NCI-H1930 (cell line): ENCODE data around the gene GULP1.
"Not testable (repeated sequence)": the region's sequence is repeated elsewhere in the genome, so short reads cannot be mapped to it uniquely, and the experiment has no call there.

Experiments used
- DNase-seq, 2 experiments: peaks; one replicate each; lab custom pipeline; 2025; lab: John Stamatoyannopoulos, UW

The GULP1 gene

DNA sequence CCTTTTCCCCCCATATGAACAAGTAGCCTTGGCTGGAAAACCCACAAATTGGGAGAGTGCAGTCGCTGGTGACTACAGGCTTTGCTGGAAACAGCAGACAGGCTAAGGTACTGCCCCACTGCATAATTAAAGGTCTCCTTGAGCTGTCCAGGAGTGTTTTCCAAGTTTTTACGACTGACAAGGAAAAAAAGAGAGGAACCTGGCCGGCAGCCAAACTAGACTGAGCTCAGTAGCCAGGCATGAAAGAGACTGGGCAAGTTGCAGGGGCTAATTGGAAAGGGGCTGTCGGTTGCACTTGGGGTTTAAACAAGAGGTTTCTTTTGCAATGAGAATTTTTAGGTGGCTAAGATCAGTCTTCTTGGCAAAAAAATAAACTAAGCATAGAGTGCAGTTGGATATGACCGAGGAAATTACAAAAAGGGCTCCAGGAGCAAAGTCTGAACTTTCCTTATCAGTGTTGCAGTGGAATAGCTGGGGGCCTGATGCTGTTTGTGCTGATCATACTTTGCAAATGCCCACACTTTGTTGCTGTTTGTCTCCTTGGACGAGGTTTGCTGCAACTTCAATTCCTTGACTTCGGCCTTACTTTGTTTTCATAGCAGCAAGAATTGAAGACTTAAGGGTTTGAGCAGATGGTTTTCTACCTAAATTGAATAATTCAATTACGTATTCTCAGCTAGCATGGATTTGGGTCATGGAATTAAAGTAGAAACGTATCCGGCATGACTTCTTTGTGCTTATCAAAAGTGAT is 2.1 kb downstream of the GULP1 start:
- DNase-seq = no peak

DNA sequence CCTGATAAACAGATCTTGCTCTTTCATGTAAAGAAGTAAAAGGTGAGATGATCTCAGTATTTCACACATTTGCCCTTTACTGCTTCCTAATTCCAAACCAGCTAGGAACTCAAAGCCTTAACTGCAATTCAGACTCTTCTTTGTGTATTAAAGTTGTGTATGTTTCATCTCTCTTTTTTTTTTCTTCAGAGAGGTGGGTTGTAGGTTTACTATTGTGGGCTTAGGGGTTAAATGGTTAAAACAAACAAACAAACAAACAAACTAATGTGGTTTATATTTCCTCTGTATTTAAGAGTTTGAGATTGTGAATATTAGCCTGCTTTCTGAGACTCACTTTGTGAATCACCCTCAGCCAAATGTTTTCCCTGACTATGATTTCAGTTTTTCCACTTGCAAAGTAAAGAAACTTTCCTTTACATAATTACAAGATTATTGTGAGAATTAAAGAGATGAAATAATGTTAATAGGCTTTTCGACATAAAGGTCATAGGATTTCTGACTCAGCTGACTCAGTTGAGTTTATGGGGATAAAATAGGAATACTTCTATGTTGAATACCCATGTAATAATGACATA is 2.8 kb downstream of the GULP1 start:
- no peak for DNase-seq

DNA sequence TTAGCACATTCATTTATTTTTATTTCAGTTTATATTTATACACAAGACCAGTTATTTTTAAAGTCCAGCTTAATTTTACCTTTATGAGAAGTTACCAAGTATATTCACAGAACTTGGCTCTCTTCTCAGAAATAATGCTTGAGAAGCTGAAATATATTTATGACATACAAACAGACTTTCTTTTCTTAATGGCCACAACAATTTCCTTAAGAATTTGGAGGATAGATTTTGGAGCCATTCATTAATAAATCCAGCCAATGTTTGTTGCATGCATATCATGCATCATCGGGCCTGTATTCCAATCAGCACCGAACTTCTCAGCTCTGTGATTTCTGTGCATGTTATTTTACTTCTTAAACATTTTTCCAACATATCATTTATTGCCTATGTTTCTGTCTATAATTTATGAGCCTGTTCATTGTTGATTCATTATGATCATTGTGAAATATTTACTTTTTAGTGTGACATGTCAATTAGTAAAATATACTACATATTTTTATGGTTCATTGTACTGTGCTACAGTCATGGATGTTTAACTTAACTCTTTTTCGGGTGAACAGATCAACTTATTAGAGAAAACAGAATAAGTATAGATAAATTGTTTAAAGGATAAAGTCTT is 3.5 kb downstream of the GULP1 start:
- DNase-seq = no peak

DNA sequence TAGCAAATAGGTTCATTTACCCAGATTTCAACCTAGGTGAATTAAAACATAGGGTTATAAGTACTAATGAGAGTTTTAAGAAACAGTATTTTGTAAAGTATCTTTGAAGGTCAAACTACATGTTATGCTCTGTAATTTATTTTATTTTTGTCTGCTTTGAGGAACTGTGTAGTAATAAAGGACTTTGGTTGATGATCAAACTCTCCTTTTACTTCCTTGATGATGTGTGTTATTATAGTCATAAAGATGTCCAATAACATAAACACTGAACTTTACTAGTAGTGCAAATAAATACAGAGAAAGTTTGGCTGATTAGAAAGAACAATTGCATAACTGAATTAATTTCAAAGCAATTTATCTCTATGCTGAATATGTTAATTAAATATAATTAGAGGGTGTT is 6.3 kb downstream of the GULP1 start:
- DNase-seq = no peak

DNA sequence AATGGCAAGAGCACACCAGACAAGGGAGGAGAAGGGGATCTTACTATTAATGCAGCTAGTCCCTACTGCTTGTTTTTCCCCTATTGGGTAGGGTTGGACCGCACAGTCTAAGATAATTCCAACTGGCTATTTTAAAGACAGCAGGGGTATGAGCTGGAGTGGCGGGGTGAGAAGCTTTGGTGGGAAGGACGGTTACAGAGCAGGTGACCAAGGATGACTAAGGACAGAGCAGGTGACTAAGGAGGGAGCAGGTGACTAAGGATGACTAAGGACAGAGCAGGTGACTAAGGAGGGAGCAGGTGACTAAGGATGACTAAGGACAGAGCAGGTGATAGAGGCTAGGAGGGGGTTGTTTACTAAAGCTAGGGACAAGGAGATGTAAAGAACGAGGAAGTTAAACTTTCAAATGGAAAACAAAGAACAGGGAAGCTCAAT is 7.3 kb downstream of the GULP1 start:
- not testable (repeated sequence) for DNase-seq

DNA sequence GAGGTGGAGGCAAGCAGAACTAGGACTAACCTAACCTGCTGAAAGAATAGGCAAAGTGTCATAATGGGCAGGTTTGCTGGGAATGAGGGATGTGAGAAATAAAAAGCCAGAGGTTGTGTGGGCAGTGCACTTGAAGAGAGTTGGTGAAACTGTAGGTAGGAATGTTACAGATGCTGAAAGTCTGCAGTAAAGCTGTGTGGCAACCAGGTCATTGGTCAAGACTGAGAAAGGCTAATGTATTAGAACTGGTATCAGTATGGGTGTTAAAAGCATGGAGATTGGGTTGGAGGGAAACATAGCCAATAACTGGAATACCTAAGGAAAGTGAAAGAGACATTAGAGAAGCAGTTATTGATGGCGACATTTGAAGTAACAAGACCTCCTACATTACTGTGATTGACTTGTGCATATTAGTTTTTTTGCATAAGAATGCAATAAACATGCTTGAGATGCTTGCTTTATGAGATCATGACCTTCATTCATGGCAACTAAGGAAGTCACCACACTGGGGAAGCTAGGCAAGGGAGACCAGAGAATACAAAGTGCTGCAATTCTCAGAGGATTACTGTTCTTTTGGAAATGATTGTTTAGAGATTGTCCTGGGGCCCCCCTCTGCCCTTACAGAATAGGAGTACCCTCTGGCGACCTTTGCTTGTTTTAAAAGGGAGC is 11.8 kb downstream of the GULP1 start:
- DNase-seq = no peak

DNA sequence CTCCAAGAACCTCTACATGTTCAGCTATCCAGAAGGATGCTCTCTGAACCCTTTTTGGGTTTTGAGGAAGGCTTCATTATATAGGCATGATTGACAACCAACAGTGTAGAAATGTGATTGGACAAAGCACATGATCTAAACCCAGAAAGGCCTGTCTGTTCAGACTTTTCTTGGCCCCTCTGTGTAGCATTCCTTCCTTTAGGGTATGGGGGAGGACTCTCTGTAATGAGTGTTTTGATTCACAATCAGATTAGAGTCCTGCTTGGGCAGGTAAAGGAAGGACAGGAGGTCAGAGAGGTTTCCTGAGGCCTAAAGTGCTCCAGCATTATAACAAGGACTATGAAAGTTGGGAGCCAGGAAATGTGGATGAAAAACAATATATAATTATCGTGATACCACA is 13.6 kb downstream of the GULP1 start:
- DNase-seq = no peak

DNA sequence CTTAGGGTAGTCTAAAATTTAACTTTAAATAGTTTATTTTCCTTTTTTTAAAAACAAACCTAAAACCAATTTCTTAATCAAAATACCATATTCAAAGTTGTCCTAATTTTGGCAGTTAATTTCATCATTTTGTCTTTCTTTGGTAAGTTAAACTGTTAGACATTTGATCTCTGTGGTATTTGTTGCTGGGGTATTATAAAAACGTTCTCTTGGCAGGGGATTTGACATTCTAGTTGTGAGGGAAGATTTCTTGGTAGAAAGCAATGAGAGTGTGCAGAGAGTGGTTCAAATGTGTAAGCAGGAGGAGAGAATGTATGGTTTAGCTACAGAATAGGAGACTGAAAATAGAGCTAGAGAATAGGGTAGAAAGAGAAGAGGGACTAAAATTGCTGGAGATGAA is 14.6 kb downstream of the GULP1 start:
- no peak for DNase-seq

DNA sequence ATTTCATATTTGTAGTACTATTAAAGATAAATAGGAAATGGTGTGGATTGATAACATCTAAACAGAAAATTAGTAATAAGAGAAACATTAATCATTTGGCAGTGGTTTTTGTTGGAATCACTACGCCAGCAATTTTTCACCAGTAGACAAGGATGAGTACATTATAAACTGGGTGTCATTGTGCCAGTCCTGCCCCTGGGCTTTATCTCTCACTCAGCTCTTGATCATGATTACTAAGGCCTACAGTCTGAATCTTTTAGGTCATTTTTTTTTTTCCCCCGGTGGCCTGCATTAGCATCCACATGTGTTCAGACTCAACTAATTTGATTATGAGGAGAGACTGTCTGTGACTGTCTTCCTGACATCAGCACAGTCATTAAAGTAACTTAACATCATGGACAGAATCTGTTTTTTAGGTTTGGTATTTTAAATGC is 16.2 kb downstream of the GULP1 start:
- DNase-seq = no peak

DNA sequence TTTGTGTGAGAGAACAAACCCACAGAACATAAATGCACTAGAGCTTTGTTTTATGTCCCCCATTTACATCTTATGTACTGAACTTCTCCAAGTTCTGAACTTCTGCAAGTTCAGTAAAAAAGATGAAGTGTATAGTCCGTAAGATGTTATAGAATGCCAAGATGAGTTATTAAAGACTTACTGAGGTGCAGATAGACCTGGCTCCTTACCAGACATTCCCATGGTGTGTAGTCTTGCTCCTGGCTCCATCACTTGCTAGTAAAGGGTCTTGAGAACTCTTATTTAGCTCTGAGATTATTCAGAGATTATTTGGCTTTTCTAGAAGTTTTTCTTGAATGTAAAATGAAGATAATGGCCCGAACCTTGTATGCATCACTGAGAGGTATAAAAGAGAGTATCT is 16.8 kb downstream of the GULP1 start:
- DNase-seq = no peak

DNA sequence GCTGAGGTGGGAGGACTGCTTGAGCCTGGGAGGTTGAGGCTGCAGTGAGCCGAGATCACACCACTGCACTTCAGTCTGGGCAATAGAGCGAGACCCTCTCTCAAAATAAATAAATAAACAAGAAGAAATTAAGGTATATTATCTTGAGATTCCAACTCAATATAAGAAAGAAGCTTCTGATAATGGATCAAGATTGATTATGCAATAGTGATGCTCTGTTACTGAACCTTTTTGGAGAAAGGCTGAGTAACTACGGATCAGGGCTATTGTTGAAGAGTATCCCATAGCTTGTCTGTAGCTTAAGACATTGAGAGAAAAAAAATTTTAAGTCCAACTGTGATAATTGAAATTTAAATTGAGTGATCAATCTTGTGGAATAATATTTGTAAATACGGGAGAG is 17.7 kb downstream of the GULP1 start:
- DNase-seq = no peak

DNA sequence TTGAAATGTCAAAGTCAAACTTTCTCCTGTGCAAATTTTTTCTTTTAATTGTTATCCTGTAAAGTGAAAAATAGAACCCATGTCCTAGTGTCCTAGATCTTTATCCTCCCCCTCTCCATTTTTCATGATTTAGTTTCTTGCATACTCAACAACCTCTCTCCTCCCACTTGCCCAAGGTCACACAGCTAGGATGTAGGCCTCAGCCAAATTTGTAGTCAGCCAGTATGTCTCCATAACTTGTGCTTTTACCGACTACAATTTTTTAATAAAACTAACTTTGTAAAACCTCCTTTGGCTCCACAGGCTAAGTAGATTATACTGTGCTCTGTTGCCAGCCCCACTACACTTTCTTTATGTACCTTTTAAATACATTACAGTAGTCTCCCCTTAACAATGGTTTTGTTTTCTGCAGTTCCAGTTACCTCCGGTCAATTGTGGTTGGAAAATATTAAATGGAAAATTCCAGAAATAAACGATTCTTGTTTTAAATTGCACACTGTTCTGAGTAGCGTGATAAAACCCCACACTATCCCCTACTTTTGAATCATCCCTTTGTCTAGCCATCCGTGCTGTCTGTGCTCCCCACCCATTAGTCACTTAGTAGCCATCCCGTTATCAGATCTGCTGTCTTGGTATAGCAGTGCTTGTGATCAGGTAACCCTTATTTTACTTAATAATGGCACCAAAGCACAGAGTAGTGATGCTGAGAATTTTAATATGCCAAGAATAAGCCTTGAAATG is 22.8 kb downstream of the GULP1 start:
- DNase-seq = no peak

DNA sequence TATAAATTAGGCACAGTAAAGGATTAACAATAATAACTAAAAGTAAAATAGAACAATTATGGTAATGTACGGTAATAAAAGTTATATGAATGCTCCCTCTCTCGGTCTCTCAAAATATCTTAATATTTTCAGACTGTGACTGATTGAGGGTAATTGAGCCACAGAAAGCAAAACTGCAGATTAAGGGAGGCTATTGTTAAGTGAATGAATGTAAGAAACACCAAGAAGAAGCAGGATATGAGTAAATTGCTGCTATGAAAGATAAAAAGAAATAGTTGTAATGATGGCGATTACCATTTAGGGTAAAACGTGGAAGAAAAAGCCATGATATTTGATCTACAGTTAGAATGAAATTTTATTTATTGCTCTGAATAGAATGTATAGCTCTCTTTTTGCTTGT is 24.1 kb downstream of the GULP1 start:
- no peak for DNase-seq

DNA sequence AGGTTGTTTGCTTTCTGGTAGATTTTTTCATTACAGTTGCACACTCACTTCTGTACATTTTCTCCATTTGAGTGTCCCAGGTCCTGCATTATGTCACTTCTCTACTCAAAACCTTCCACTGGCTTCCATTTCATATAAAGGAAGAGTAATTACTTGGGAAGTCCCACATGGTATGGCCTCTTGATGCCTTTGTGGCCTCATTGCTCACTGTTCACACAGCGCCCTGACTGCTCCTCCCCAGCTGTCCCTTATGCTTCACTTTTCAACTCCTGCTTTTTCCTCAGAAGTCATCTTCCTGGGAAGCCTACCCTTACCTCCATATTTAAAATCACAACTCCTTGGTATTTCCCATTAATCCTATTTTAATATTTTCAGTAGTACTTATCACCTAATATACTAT is 24.7 kb downstream of the GULP1 start:
- no peak for DNase-seq

DNA sequence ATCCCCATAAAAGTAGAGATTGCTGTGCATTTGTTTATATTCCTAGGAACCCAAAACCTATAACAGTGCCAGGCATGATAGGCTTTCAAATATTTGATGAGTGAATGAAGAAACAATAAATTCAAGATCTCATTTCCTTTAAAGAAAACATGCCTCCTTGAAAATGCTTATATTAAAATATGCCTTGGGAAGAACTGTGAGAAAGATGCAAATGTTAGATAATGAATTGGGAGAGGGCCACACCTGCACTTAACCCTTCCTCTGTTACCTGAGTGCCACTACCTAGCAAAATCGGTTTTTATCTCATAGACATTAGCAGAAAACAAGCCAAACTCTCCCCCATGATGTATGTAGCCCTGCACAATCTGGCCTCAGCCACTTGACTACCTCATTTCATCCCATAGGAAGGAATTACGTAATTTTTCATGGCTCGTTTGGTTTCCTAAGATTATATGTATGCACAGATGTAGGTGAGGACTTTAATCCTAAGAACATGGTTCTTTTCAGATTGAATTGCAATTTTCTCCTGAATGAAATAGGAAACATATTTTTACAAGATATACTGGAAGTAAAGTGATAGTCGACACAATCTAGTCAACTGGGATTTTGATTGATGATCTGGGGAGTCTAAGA is 25.2 kb downstream of the GULP1 start:
- DNase-seq = no peak

DNA sequence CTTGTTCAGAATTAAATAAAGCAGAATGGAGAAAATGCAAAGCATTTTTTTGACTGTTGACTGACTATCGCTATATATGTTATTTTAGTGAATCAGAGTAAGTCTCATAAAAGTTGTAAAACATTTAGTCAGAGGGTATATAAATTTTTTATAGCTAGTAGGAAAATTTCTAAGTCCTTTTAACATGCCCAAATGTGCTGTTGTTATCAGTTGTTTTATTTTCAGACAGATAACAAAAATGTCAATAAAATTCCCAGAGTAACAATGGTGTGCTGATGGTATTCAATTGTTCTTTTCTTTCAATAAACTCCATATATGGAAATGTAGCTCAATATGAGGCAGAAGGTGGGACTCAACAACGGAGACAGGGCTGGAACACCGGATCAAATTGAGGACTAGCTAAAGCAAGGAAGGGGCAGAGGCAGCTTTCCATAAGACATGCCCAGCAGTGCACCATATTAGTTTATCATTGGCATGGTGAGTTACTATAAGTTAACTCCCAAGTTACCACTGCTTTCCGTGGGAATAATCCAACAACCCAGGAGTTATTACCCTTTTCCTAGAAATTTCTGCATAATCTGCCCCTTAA is 26.6 kb downstream of the GULP1 start:
- no peak for DNase-seq

DNA sequence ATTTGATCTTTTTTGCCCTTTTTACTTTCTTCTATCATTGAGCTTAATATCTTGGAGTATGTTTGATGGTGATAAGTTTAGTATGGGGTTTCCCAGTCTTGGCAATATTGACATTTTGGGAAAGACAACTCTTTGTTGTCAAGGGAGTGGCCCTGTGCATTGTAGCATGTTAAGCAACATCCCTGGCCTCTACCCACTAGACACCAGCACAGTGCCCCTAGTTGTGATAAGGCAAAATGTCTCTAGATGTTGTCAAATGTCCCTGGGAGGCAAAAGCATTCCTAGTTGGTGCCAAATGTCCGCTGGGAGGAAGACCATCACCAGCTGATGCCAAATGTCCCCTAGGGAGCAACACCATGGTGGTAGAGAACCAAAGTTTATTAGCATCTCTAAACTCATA is 28.2 kb downstream of the GULP1 start:
- no peak for DNase-seq

DNA sequence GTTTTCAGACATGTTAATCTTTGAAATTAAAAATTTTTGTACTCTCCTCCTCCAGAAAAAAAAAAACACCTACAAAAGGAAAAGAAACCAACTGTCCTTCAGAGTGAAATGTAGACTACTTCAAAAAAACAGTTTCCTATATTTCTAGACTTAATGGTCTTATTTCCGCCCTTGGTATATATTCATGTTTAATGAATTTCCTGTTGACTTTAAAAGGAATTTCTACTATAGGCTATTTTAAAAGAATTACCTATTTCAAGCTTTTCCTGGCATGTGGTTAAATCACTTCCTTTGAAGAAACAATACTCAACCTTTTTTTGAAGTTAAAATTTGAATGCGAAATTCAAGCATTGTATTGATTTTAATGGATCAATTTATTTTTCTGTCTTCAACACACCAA is 29.2 kb downstream of the GULP1 start:
- no peak for DNase-seq

DNA sequence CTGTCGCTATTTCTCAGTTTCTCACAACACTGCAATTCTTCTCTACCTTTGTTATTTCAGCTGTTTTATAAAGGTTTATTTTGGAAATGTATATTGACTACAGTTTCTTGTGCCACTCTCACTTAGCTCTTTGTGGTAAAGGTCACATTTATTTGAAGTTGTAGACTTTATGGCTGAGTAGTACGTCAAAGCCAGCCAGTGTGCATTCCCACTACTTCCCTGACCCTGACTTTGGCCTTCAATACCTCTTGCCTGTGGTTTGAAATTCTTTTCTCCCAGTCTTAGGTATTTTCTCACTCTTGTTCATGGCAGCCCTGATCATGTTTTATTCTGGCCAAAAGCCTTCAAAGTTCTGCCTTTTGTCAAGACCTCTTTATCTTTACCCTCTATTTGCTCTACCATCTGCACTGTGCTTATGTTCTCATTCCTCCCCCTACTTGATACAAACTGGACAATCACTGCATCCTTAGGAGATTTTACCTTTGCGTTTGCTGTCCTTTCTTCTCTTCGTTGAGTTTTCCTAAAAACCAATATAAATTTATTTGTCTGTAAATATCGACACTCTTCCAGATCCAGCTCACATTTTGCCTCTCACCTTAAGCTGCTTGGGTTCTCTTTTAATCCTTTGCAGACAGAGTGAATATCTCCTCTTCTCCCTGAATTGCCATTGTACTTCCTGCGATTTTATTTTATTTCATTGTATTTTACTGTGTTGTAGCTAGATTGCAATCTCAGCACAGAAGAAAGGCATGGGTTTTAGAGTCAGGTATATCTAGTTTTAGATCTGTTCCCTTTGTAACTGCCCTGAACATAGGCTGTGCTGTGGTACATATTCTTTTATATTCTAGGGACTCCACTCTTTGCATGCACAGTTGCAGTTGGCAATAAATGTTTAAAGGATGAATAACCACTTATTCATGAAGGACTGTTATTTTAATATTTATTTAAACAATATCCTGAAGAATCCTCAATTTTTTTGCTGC is 31.2 kb downstream of the GULP1 start:
- DNase-seq = no peak

DNA sequence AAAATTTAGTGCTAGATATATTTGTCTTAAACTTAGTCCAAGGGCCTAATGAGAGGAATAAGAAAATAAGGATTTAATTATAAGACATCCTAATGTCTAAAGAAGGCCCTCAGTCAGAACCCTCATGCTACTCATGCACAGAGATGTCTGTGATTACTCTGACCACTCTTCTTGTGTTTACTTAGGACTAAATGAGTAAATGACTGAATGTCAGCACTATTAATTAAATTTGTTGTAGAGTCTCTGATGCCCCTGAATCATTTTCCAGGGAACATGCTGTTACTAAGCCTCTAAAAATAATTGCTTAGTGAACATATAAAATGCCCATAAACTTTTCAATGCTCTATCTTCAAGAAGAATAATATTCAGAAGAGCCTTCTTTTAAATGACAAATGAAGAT is 32.4 kb downstream of the GULP1 start:
- DNase-seq = no peak
